H9 (cell line): ENCODE results near the gene SMTN. TPM values are rescaled to one million over a fixed set of nuclear protein-coding genes. Genes with fewer than 3 reads are reported as not detected.

Experiments used
- DNase-seq: peaks from one replicate; pipeline ENCODE4 v3.0.0-alpha.2; 2017
- H2AFZ ChIP-seq: one replicate; pipeline ENCODE4 v1.6.1; 2013; ENCODE audit warnings: mild to moderate bottlenecking, low read length, control low read depth, moderate library complexity
- H2AK5ac ChIP-seq: 2 replicates; pipeline ENCODE4 v1.6.1; 2013; ENCODE audit warnings: low read length, control low read depth, mixed read lengths; ENCODE audit not compliant: insufficient read length
- H2BK120ac ChIP-seq: one replicate; pipeline ENCODE4 v1.6.1; 2013; ENCODE audit warnings: low read depth, mild to moderate bottlenecking, low read length, control low read depth, inconsistent platforms; ENCODE audit not compliant: poor library complexity, severe bottlenecking
- H2BK12ac ChIP-seq: 2 replicates; pipeline ENCODE4 v1.6.1; 2013; ENCODE audit warnings: low read length, control low read depth, mixed read lengths, low read depth; ENCODE audit not compliant: insufficient read length
- H2BK15ac ChIP-seq: 2 replicates; pipeline ENCODE4 v1.6.1; 2013; ENCODE audit warnings: low read depth, low read length, control low read depth
- H2BK20ac ChIP-seq: one replicate; pipeline ENCODE4 v1.6.1; 2013; ENCODE audit warnings: low read depth, mild to moderate bottlenecking, low read length, control low read depth, inconsistent platforms; ENCODE audit not compliant: poor library complexity, severe bottlenecking
- H2BK5ac ChIP-seq: 2 replicates; pipeline ENCODE4 v1.6.1; 2013; ENCODE audit warnings: low read length, control low read depth, mixed read lengths; ENCODE audit not compliant: insufficient read length
- H3K14ac ChIP-seq: 2 replicates; pipeline ENCODE4 v1.6.1; 2013; ENCODE audit warnings: low read length, control low read depth; ENCODE audit not compliant: insufficient read depth
- H3K18ac ChIP-seq: 2 replicates; pipeline ENCODE4 v1.6.1; 2013; ENCODE audit warnings: low read depth, mild to moderate bottlenecking, mixed read lengths, low read length, control low read depth; ENCODE audit not compliant: insufficient read length
- H3K23ac ChIP-seq: 2 replicates; pipeline ENCODE4 v1.6.1; 2013; ENCODE audit warnings: low read length, control low read depth, mixed read lengths, low read depth; ENCODE audit not compliant: insufficient read length
- H3K23me2 ChIP-seq: 2 replicates; pipeline ENCODE4 v1.6.1; 2013; ENCODE audit warnings: low read depth, mild to moderate bottlenecking, mixed read lengths, low read length, control low read depth; ENCODE audit not compliant: insufficient read length, poor library complexity, severe bottlenecking
- H3K27ac ChIP-seq: 2 replicates; pipeline ENCODE4 v1.5.1; 2013; ENCODE audit warnings: low read length, control low read depth, mixed read lengths, low read depth; ENCODE audit not compliant: insufficient read length
- H3K27me3 ChIP-seq: 2 replicates; pipeline ENCODE4 v1.6.1; 2013; ENCODE audit warnings: low read length, control low read depth, inconsistent platforms; ENCODE audit not compliant: insufficient read depth
- H3K4ac ChIP-seq: 2 replicates; pipeline ENCODE4 v1.6.1; 2013; ENCODE audit warnings: low read depth, mild to moderate bottlenecking, control low read depth, inconsistent platforms, low read length, moderate library complexity
- H3K4me1 ChIP-seq: 2 replicates; pipeline ENCODE4 v1.6.1; 2013; ENCODE audit warnings: low read length, control low read depth, inconsistent platforms; ENCODE audit not compliant: insufficient read depth
- H3K4me2 ChIP-seq: 2 replicates; pipeline ENCODE4 v1.6.1; 2013; ENCODE audit warnings: low read length, control low read depth, mixed read lengths; ENCODE audit not compliant: insufficient read length, insufficient read depth
- H3K56ac ChIP-seq: 2 replicates; pipeline ENCODE4 v1.6.1; 2013; ENCODE audit warnings: low read depth, mild to moderate bottlenecking, mixed read lengths, low read length, control low read depth; ENCODE audit not compliant: insufficient read length
- H3K79me1 ChIP-seq: 2 replicates; pipeline ENCODE4 v1.6.1; 2013; ENCODE audit warnings: low read depth, mild to moderate bottlenecking, moderate library complexity, low read length, control low read depth, inconsistent platforms; ENCODE audit not compliant: insufficient read depth, poor library complexity, severe bottlenecking
- H3K79me2 ChIP-seq: 2 replicates; pipeline ENCODE4 v1.6.1; 2013; ENCODE audit warnings: low read length, control low read depth, inconsistent platforms; ENCODE audit not compliant: insufficient read depth
- H3K9ac ChIP-seq: 2 replicates; pipeline ENCODE4 v1.6.1; 2013; ENCODE audit warnings: low read length, control low read depth, mixed read lengths; ENCODE audit not compliant: insufficient read length; ENCODE audit errors: extremely low read depth
- H3K9me3 ChIP-seq: one replicate; pipeline ENCODE4 v1.6.1; 2013; ENCODE audit warnings: low read depth, low read length, inconsistent platforms; ENCODE audit not compliant: control insufficient read depth
- H3T11ph ChIP-seq: one replicate; pipeline ENCODE4 v1.6.1; 2013; ENCODE audit warnings: mild to moderate bottlenecking, low read length, control low read depth, inconsistent platforms
- H4K20me1 ChIP-seq: one replicate; pipeline ENCODE4 v1.6.1; 2013; ENCODE audit not compliant: control insufficient read depth, insufficient read length, insufficient read depth
- H4K5ac ChIP-seq: 2 replicates; pipeline ENCODE4 v1.6.1; 2013; ENCODE audit warnings: low read depth, mild to moderate bottlenecking, mixed read lengths, low read length, control low read depth; ENCODE audit not compliant: insufficient read length
- H4K8ac ChIP-seq: replicated peaks from 2 replicates; pipeline ENCODE4 v1.6.1; 2013; ENCODE audit warnings: low read length, control low read depth, mixed read lengths, low read depth; ENCODE audit not compliant: insufficient read length
- H4K91ac ChIP-seq: 2 replicates; pipeline ENCODE4 v1.6.1; 2013; ENCODE audit warnings: low read depth, mild to moderate bottlenecking, moderate library complexity, mixed read lengths, low read length, control low read depth; ENCODE audit not compliant: insufficient read length
- H3K27ac Mint-ChIP-seq, 3 experiments: 2 replicates in 2 of 3; 3 replicates in 1 of 3; pipeline ENCODE4 v1.8.0; 2020 to 2021; ENCODE audit warnings: mixed read lengths in 3 of 3, mild to moderate bottlenecking in 1 of 3, moderate library complexity in 1 of 3
- H3K27me3 Mint-ChIP-seq: 2 replicates; pipeline ENCODE4 v1.8.0; 2021; ENCODE audit warnings: low read depth, mild to moderate bottlenecking, moderate library complexity, mixed read lengths
- H3K36me3 Mint-ChIP-seq, 3 experiments: 2 replicates in 2 of 3; 3 replicates in 1 of 3; pipeline ENCODE4 v1.8.0; 2020 to 2021; ENCODE audit warnings: low read depth in 3 of 3, mixed read lengths in 3 of 3; ENCODE audit not compliant: insufficient read depth in 1 of 3
- H3K4me1 Mint-ChIP-seq, 2 experiments: 2 replicates each; pipeline ENCODE4 v1.8.0; 2020; ENCODE audit warnings: mixed read lengths in 2 of 2
- H3K4me3 Mint-ChIP-seq, 2 experiments: 2 replicates in 1 of 2; 3 replicates in 1 of 2; pipeline ENCODE4 v1.8.0; 2020 to 2021; ENCODE audit warnings: mild to moderate bottlenecking in 2 of 2, mixed read lengths in 2 of 2, moderate library complexity in 1 of 2
- H3K9me3 Mint-ChIP-seq, 2 experiments: 2 replicates in 1 of 2; 3 replicates in 1 of 2; pipeline ENCODE4 v1.8.0; 2020; ENCODE audit warnings: mild to moderate bottlenecking in 2 of 2, mixed read lengths in 2 of 2, moderate library complexity in 1 of 2
- WGBS: extraction: QIAGEN DNeasy Blood & Tissue Kit; methylation state at CpG from one replicate; pipeline ENCODE4 v1.1.7; 2013; ENCODE audit warnings: missing lambda C conversion rate, low lambda C conversion rate, mixed read lengths; ENCODE audit not compliant: insufficient read length; ENCODE audit errors: extremely low coverage; 5-methylcytosine and 5-hydroxymethylcytosine counted together
- total RNA-seq: library from RNA; stranded (reverse); gene quantifications from 2 replicates; pipeline ENCODE4 v1.2.1, GENCODE V29; 2021
- TF ChIP-seq, protein P1 (sequence below): fragments of 200-600 bp; sonication (generic); conservative IDR thresholded peaks from 3 replicates; pipeline ENCODE4 v1.8.0; 2021; ENCODE audit warnings: antibody characterized with exemption, mild to moderate bottlenecking

SMTN gene
- total RNA-seq, 1 experiment from 2014 or later, result 23.4 TPM

- Histone ChIP-seq H3K9me3 (no peaks in the 10 kb centered on the region), H2BK20ac (no peak overlapping the region), H3K4me1 (peaks cover under 1% of the 10 kb centered on the region; the same call in 1 of the 2 replicates), H3K23me2 (no peaks in the 10 kb centered on the region), H3T11ph (no peak overlapping the region), H3K18ac (no peak overlapping the region), H3K27me3 (no peaks in the 10 kb centered on the region), H3K4ac (no peak overlapping the region), H4K20me1 (no peaks in the 10 kb centered on the region), H3K27ac (no peak overlapping the region), H2BK120ac (no peak overlapping the region), H4K8ac (no peak overlapping the region), H2BK5ac (no peak overlapping the region), H2BK12ac (no peak overlapping the region), H2AK5ac (no peak overlapping the region), H3K4me2 (no peak overlapping the region), H4K5ac (no peak overlapping the region), H3K79me1 (peaks cover 9% of the 10 kb centered on the region), H4K91ac (no peak overlapping the region), H3K56ac (no peak overlapping the region), H3K79me2 (no peaks in the 10 kb centered on the region; the same call in 1 of the 2 replicates), H3K9ac (no peak overlapping the region), H3K14ac (no peak overlapping the region), H2BK15ac (no peak overlapping the region), H2AFZ (no peak overlapping the region), H3K23ac (no peak overlapping the region)
- WGBS, result no CpG with 5 or more reads among the region's 19 CpGs
- Mint-ChIP-seq H3K36me3 (peaks cover 26 to 29% (median 28%) of the 10 kb centered on the region in 3 experiments; a peak in 6 of 7 replicates), H3K4me1 (peaks cover under 1 to 5% of the 10 kb centered on the region in 2 experiments), H3K27ac (no peak overlapping the region; a peak in 1 of 7 replicates), H3K4me3 (no peak overlapping the region), H3K9me3 (no peaks in the 10 kb centered on the region), H3K27me3 (no peaks in the 10 kb centered on the region)
- TF ChIP-seq, protein P1, sequence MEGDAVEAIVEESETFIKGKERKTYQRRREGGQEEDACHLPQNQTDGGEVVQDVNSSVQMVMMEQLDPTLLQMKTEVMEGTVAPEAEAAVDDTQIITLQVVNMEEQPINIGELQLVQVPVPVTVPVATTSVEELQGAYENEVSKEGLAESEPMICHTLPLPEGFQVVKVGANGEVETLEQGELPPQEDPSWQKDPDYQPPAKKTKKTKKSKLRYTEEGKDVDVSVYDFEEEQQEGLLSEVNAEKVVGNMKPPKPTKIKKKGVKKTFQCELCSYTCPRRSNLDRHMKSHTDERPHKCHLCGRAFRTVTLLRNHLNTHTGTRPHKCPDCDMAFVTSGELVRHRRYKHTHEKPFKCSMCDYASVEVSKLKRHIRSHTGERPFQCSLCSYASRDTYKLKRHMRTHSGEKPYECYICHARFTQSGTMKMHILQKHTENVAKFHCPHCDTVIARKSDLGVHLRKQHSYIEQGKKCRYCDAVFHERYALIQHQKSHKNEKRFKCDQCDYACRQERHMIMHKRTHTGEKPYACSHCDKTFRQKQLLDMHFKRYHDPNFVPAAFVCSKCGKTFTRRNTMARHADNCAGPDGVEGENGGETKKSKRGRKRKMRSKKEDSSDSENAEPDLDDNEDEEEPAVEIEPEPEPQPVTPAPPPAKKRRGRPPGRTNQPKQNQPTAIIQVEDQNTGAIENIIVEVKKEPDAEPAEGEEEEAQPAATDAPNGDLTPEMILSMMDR, result no peak
- no peak for DNase-seq
Measured at GRCh38 chr22:31133911-31134310, 52.8 kb downstream of the SMTN start.
